GM18526 (cell line): ENCODE measurements around the gene TET2.

Source experiments
- POLR2A ChIP-seq: IDR thresholded peaks from 3 replicates; pipeline ENCODE4 v1.6.1; 2011; ENCODE audit not compliant: insufficient read length; ENCODE audit errors: extremely low read depth

Gene TET2

GRCh38 chr4:105279314-105279713 lies 132.6 kb downstream of the TET2 start:
- TF ChIP-seq POLR2A: no peak

GRCh38 chr4:105280338-105281123 lies 133.9 kb downstream of the TET2 start:
- TF ChIP-seq POLR2A: no peak

- no peak for TF ChIP-seq POLR2A
Measured at GRCh38 chr4:105281124-105281415, 134.4 kb downstream of the TET2 start.

GRCh38 chr4:105282489-105282888 lies 135.8 kb downstream of the TET2 start:
- TF ChIP-seq POLR2A: no peak

- TF ChIP-seq POLR2A: no peak
Measured at GRCh38 chr4:105283501-105283900, 136.8 kb downstream of the TET2 start.

- TF ChIP-seq POLR2A: no peak
Measured at GRCh38 chr4:105288121-105288520, 141.4 kb downstream of the TET2 start.

GRCh38 chr4:105291925-105292324 lies 145.2 kb downstream of the TET2 start:
- TF ChIP-seq POLR2A: no peak

- no peak for TF ChIP-seq POLR2A
Measured at GRCh38 chr4:105293360-105293759, 146.7 kb downstream of the TET2 start.

- no peak for TF ChIP-seq POLR2A
Measured at GRCh38 chr4:105296672-105297071, 150.0 kb downstream of the TET2 start.

GRCh38 chr4:105304085-105304484 lies 157.4 kb downstream of the TET2 start:
- no peak for TF ChIP-seq POLR2A

GRCh38 chr4:105305019-105305836 lies 158.6 kb downstream of the TET2 start:
- no peak for TF ChIP-seq POLR2A

GRCh38 chr4:105306158-105306781 lies 159.6 kb downstream of the TET2 start:
- TF ChIP-seq POLR2A: no peak

GRCh38 chr4:105306820-105307219 lies 160.1 kb downstream of the TET2 start:
- TF ChIP-seq POLR2A: no peak

- TF ChIP-seq POLR2A: no peak
Measured at GRCh38 chr4:105318486-105318885, 171.8 kb downstream of the TET2 start.

- TF ChIP-seq POLR2A: no peak
Measured at GRCh38 chr4:105327222-105327621, 180.5 kb downstream of the TET2 start.

GRCh38 chr4:105327956-105328355 lies 181.3 kb downstream of the TET2 start:
- TF ChIP-seq POLR2A: no peak

GRCh38 chr4:105329081-105329480 lies 182.4 kb downstream of the TET2 start:
- no peak for TF ChIP-seq POLR2A
